ENCODE data around the gene RRM1.
A peak's percentile ranks its signal among the peaks of the same experiment; 100 is the strongest.
"Not testable (repeated sequence)": the region's sequence is repeated elsewhere in the genome, so short reads cannot be mapped to it uniquely, and the experiment has no call there.

Gene RRM1

DNA sequence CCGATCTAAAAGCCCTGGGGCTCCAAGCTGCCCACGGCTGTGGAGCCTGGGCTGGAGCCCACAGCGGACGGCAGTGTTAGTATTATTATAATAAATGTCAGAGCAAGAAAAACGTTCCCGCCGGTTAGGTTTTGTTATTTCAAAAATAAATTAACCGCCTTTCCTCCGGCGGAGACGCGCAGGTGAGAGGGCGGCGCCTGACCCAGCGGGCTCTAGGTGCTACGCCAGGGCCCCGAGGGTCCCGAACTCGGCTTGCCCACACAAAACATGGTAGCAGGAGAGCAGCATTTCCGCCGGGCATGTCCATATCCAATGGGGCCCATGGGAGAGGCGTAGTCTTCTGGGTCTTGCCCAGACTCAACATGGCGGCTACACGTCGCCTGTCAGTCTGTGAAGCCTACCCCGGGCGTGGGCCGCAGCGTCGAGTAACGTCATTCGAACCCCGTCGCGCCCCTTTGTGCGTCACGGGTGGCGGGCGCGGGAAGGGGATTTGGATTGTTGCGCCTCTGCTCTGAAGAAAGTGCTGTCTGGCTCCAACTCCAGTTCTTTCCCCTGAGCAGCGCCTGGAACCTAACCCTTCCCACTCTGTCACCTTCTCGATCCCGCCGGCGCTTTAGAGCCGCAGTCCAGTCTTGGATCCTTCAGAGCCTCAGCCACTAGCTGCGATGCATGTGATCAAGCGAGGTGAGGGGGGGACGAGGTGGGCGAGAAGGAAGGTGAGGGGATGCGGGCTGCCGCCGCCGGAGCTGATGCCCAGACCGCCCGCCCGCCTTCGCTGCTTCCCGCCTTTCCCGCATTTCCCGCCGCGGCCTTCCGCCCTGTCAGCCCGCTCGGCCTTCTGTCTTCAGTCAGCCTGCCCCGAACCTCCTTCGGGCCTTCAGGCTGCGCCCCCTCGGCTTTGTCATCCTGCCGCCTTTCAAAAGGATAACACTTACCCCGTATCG is at the start of gene RRM1:
Gene RRM1 (plus strand): TSS at position 452 of the 944 bp plus-strand sequence. CDS start 214 bp downstream, at position 666.
- DNase-seq = peak; percentile 75 to 98 (median 94)

DNA sequence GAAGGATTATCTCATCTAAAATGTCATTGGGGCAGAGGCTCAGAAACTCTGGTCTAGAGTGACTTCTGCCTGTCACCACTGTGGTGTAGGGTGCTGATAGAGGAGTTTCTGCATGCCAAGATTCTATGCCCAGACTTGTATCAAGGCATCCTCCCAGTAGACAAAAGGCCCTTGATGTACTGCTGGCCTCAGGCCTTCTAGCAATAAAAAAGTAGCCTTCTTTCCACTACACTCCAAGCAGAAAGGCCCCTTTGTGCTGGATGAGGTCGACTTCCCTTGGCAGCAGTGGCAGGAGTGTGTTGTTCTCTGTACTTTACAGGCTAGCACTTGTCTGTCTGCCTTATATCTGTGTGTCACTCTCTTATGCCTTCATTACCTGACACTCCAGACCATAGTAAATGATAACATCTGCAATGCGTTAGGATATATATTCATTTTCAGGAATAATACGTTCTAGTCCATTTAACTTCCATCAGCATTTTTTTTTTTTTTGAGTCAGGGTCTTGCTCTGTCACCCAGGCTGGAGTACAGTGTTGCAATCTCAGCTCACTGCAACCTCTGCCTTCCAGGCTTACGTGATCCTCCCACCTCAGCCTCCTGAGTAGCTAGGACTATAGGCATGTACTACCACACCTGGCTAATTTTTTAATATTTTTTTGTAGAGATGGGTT is 49.5 kb upstream of the RRM1 start:
- peak in 51 of 56 donors; percentile 17 to 90 (median 69) for DNase-seq

DNA sequence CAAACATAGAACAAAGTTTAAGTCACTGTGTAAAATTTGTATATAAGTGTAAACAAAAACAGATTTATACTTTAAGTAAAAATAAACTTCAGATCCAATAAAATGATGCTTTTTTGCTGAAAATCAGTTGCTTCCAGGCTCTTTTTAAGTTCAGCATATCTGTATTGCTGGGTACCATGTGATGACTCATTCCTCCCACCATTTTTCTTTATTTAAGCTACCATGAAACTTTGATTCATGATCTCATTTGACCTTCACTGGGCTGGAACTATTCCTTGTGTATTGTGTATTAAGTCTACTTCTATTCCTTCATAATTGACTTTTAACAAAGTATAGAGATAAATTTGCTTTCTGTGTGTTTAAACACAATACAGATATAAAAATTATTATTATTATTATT is 46.3 kb upstream of the RRM1 start:
- DNase-seq = no peak

DNA sequence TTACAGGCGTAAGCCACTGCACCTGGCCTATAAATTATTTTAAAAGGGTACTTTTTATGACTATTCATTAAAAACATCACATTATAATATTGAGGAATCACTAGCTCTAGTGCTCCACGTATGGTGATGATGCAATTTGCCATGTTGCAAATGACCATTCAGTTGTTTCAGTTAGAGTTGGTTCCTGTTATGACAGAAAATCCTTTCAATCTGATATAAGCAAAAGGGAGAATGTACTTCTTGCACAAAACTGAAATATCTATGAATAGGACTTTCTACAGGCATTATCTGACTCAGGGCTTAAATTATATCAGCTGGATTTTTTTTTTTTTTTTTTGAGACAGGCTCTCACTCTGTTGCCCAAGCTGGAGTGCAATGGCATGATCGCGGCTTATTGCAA is 45.6 kb upstream of the RRM1 start:
- DNase-seq = no peak

DNA sequence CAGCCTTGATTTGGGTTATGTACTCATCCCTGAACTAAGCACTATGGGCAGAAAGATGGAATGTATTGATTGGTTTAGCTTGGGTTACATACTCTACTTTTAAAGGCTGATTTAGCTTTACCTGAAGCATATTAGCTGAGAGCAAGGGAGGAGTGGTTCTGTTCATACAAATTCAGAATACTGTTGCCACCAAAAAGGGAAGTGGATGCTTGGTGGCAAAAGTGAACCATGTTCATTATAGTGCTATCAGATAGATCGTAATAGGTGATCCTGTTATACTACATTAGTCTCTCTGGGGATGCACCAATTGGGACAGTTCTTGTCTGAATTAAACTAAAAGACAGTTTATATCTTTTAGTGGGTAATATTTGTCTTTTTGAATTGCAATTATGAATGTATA is 44.5 kb upstream of the RRM1 start:
- no peak for DNase-seq

DNA sequence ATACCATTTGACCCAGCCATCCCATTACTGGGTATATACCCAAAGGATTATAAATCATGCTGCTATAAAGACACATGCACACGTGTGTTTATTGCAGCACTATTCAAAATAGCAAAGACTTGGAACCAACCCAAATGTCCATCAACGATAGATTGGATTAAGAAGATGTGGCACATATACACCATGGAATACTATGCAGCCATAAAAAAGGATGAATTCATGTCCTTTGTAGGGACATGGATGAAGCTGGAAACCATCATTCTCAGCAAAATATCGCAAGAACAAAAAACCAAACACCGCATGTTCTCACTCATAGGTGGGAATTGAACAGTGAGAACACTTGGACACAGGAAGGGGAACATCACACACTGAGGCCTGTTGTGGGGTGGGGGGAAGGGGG is 41.4 kb upstream of the RRM1 start:
- not testable (repeated sequence) for DNase-seq

DNA sequence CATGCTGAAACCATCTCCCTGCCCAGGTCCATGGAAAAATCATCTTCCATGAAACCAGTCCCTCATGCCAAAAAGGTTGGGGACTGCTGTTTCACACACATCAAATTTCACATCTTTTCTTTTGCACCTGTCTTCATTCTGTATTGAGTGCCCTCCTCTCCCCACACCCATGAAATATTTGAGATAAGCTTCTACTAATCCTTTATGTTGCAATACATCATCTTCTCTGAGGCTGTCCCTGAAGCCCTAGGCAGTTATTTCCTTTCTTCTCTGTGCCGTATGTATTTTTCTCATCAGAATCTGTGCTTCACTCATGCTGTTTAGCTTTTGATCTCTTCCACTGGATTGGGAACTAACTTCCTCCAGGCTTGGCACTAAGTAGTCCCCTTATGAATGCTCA is 40.0 kb upstream of the RRM1 start:
- no peak for DNase-seq

DNA sequence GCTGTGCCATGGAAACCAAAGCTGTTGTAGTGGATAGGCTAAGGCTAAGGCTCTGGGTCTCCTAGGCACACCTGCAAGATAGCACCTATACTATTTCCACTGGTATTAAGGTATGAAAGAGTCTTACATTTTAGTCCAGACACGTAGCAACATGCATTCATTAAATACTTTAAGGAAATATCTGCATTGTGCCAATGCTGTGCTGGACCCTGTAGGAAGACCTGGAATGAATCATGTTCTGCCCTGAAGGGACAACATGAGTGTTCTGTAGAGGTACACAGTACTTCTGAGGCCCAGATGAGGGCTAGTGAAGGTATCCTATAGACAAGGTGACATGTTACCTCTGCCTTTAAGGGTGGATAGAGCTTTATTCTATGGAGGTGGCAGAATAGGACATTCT is 35.2 kb upstream of the RRM1 start:
- DNase-seq = no peak

DNA sequence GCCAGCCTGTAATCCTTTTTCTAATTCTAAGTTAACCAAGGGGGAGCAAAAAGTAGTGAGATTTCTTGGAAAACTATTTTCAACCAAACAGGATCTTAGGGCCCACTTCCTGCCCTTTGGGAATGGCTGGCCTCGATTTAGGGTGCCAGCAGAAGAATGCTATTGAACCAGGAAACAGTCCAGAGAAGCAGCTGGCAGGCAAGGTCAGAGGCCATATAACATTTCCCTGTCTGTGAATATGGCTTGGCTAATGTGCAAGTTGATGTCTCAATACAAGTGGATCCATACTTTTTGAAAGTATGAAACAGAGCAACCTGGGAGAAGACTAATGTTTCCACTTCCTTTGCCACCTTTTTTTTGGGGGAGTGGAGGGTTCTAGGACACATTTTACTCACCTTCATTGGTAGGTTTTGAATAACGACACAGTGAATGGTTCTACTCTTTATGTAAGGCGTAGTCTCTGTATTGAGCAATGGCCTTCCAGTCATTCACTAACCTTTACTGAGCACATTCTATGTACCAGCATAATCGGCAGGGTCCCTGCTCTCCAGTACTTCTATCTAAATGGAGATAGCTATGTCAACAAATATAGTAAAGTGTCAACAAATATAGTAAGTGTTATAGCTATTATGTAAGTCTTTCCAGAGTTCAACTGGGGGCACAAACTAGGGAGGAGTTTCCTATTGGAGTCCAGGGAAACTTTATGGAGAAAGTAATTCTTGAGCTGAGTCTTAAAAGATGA is 34.2 kb upstream of the RRM1 start:
- no peak for DNase-seq

DNA sequence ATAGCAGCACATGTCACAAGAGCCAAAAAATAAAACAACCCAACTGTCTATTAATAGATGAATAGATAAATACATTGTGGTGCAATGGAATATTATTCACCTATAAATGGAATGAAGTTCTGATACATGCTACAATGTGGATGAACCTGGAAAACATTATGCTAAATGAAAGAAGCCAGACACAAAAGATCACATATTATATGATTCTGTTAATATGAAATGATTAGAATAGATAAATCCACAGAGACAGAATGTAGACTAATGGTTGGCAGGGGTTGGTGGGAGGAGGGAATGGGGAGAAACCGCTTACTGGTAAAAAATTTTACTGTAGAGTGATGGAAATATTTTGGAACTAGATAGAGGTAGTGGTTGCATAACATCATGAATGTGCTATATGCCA is 32.9 kb upstream of the RRM1 start:
- DNase-seq = no peak

DNA sequence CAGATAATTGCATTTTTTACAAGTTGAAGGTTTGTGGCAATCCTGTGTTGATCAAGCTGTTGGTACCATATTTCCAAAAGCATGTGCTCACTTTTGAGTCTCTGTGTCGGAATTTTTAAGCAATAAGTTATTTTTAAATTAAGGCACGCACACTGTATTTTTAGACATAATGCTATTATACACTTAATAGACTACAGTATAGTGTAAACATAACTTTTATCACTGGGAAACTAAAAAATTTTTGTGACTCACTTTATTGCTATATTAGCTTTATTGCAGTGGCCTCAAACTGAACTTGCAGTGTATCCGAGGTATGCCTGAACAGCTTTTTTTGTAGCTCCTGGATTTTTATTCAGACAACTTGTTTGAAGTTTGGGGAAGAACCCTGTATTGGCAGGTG is 31.3 kb upstream of the RRM1 start:
- no peak for DNase-seq

DNA sequence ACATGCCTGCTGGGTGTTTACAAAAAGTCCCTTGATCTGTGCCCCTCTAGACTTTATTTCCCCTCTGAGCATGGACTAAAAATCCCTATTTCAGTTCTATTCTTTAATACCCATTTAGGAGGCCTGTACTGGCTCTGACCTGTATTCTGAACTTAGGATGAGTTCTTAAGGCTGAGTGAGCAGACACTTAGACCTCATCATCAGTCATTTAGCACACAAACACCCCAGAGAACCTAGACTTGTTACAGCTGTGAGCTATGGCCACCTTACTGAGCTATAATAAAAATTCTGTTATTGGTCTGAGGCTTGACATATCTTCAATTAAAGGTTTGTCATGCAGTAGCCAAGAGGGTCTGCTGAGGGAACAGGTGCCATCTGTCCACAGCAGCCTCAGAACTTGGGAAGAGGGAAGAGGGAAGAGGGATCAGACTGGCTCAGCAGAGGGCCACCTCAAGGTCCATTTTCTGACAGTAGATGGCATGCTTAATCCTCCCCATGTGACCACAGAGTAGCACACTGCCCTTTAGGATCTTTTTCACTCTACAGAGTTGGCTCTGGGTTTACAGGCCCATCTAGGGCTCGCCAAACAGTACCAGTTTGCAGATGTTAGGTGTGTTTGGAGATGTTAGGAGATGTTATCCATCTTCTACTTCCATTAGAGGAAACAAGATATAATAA is 30.2 kb upstream of the RRM1 start:
- DNase-seq = no peak

DNA sequence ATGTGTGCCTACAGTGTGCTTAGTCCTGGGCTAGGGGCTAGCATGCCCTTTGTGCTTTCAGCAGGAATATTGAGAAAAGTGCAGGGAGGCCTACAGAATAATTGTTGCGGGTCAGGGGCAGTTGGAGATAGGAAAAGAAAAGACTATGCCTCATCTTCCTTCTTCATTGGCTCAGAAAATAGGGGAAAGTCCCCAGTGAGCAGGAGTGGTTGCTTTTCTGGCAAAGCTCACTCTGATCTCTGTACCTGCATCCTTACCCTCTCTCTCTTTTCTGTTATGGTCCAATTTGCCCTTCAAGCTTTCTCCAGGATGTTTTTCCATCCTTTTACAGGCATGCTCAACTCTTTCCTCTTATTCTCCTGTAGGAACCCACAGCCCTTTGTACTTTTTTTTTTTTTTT is 29.5 kb upstream of the RRM1 start:
- no peak for DNase-seq

DNA sequence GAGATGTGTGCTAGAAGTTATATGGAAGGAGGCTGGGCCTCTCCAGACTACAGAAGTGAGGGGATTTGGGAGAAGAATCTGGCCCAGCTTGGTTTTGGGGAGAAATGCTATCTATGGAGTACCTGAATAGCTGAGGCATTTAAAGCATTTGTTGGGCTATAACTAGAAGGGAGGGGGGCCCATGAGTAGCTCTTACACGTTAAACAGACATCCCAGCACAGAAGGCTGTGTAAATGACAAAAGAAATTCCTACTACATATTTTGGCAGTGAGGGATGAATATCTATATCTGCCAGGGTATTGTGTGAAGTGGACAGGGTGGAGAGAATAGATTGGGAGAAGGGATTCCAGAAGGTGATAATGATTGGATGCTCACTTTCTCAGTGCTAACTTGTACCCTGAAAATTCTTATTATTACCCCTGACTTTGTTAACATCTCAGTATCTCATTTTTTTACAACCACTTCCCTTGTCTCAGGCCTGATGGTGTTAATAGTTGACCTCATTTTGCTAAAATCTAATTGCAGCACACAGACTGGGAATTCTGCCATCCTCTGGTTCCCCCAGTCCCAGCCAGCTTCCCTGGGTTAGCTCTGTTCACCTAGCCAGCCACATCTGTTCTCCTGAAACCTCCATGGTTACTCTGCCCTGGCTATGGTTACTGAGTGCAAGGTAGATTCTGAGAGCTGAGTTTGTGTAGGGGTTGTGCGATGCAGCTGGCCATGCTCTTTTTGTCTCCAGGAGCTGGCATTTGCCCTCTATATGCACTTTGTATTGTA is 28.8 kb upstream of the RRM1 start:
- DNase-seq = peak in 4 of 56 donors; percentile 1 to 7 (median 4)

DNA sequence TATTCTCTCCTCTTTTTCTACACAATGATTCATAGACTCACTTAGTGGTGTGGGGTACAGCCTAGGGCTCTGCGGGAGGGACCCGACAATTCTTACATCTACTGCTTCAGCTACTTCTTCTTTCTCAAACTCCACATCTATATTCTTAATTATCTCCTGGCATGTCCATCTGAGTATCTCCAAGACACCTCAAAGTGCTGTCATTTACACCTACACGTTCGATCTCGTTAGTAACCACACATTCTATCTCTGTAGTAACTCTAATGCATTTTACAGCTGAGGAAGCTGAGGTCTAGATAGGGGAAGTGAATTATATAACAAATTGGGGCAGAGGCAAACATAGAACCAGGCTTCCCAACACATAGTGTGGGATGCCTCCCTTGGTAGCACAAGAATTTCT is 27.7 kb upstream of the RRM1 start:
- DNase-seq = no peak

DNA sequence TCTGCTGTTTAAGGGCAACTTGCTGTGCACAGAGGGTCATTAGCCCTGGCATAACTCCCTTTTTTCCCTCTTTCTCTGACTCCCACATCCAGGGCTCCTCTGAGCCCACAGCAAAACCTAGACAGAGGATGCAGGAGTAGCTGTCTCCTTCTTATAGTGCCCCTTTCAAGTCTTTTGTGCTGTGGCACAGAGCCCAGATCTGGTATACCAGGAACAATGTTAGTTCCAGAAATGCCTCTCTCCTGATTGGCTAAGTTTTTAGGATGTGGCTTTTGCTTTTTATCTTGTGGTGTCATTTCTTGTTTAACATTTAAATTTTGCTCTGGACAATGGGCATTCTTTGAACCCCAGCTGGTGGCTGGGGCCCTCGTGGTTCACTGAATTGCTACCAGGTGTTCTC is 25.6 kb upstream of the RRM1 start:
- peak in 2 of 56 donors; percentile 3 to 12 for DNase-seq

DNA sequence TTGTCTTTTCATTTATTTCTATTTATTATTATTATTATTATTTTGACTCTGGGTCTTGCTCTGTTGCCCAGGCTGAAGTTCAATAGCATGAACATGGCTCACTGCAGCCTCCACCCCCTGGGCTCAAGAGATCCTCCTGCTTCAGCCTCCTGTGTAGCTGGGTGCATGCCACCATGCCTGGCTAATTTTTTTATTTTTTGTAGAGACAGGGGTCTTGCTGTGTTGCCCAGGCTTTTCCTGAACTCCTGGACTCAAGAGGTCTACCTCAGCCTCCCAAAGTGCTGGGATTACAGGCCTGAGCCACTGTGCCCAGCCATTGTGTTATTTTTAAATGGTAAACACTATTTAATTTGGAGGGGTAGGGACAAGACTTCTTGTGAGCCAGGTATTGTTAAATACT is 23.3 kb upstream of the RRM1 start:
- no peak for DNase-seq

DNA sequence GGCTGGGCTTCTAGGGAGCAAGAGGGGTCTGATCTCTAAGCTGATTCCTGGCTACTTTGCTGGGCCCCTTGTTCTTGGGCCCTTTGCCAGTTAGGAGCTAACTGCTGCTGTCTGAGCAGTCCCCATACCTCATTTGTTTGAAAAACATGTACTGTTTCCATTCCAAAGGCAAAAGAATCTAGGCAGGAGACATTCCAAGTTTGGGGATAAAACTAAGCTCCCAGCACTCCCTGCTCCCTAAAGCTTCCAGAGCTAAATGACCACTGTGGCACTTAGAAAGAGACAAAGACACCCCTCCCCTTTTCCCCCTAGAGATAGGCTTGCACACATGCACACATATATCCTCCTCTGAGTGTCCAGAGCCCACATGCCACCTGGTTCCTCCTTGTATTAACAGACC is 22.7 kb upstream of the RRM1 start:
- no peak for DNase-seq

DNA sequence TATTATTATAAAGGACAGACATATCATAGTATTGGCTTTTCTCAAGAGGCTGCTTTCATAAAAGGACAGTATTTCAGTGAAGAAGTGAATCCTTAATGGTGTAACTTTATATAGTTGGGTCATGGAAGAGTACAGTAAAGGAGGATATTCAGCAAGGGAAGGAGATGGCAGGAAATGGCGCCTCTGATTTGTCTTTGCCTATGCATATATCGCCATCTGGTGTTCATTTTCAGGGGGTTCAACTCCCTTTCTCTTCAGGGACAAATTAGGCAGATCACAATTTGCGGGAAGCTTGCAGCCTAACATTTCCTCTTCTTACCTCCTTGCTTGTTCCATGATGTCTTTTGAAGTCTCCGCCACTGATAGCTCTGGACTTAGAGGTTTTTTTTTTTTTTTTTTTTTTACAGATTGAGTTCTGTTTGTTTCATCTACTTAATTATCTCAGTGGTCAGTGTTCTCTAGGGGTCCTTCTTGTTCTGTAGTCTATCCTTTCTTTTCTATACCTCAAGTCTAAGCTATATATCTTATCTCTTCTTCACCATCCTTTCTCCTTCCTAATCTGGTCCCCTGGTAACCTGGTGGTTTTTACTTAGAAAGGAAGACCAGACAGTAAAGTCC is 21.8 kb upstream of the RRM1 start:
- peak in 38 of 56 donors; percentile 6 to 72 (median 32) for DNase-seq

DNA sequence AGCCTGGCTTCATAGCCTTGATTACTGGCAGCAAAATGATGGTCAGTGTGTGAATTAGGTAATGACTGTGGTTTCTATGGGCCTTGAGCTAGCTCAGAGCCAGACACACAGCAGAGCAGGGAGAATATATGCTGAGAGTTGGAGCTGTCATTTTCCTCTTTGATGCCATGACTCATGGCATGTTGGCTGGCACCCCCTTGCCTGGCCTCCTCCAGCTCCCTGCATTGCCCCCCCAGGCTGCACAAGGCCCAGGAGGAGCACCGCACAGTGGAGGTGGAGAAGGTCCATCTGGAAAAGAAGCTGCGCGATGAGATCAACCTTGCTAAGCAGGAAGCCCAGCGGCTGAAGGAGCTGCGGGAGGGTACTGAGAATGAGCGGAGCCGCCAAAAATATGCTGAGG is 20.3 kb upstream of the RRM1 start:
- no peak for DNase-seq
